HFFc6 (cell line): ENCODE measurements around the gene PHF21B. TPM values are rescaled to one million over a fixed set of nuclear protein-coding genes. Genes with fewer than 3 reads are reported as not detected.

Experiments used
- DNase-seq: peaks from one replicate; pipeline ENCODE4 v3.0.0-alpha.2; 2018
- H3K27ac Mint-ChIP-seq: 2 replicates; pipeline ENCODE4 v1.8.0; 2020; ENCODE audit warnings: mild to moderate bottlenecking, mixed read lengths
- H3K27me3 Mint-ChIP-seq: 2 replicates; pipeline ENCODE4 v1.8.0; 2021; ENCODE audit warnings: mild to moderate bottlenecking, moderate library complexity, mixed read lengths; ENCODE audit not compliant: insufficient read depth
- H3K36me3 Mint-ChIP-seq: 2 replicates; pipeline ENCODE4 v1.8.0; 2021; ENCODE audit warnings: low read depth, mixed read lengths
- H3K4me1 Mint-ChIP-seq: 2 replicates; pipeline ENCODE4 v1.8.0; 2020; ENCODE audit warnings: low read depth, mixed read lengths
- H3K4me3 Mint-ChIP-seq: 2 replicates; pipeline ENCODE4 v1.8.0; 2020; ENCODE audit warnings: mild to moderate bottlenecking, moderate library complexity, mixed read lengths
- H3K9me3 Mint-ChIP-seq: 2 replicates; pipeline ENCODE4 v1.8.0; 2020; ENCODE audit warnings: mild to moderate bottlenecking, mixed read lengths
- total RNA-seq, 6 experiments: library from RNA; stranded (reverse); fragmentation: NEBNext Ultra II Directional; extraction: Animal tissue kit (Norgen Biotek cat#: 25700); gene quantifications; 2 replicates in 1 of 6; 3 replicates in 5 of 6; pipeline ENCODE4 v1.2.3, GENCODE V29; 2021
- TF ChIP-seq, protein P1 (sequence below): fragments of 200-600 bp; sonication (generic); IDR thresholded peaks from 2 replicates; pipeline ENCODE4 v1.5.0; 2021; ENCODE audit warnings: antibody characterized with exemption, mild to moderate bottlenecking

PHF21B gene
- total RNA-seq, 6 experiments from 2014 or later: not detected

DNA sequence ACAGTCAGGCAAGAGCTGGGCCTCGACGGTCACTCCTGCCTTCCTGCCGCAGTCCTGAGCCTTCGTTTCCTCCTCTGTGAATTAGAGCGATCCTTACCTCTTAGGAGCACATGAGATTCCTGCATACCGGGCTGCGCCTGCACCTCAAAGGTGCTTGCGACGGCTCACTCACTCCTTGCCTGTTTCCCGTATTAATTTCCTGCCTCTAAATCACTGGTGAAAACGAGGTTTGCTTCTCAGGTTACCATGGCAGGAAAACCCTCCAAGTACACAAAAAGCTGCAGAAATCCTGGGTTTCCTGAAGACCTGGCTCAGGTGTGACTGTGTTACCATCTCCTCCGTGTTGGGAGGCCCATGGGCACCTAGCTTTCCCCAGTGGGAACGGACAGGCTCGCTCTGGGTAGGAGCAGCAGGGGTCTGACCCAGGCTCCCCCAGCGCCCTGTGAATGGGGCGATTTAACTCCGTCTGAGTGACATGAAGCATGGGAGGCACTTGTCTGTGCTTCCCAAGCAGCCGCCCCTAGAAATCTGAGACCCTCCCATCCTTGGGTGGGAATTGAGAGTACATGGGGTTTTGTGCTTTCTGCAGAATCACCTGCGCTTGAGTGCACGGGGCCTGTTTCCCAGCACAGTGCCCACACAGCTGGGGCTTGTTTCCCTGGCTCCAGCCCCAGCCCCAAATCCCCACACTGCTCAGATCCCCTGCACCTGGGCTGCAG is 64.8 kb downstream of the PHF21B start:
- H3K9me3 Mint-ChIP-seq: no peaks in the 10 kb centered on the region
- H3K4me3 Mint-ChIP-seq: no peak overlapping the region
- no peaks in the 10 kb centered on the region for H3K36me3 Mint-ChIP-seq
- no peak overlapping the region for H3K27ac Mint-ChIP-seq
- no peaks in the 10 kb centered on the region for H3K4me1 Mint-ChIP-seq
- DNase-seq: no peak
- H3K27me3 Mint-ChIP-seq: peaks cover 26% of the 10 kb centered on the region
- TF ChIP-seq, protein P1, sequence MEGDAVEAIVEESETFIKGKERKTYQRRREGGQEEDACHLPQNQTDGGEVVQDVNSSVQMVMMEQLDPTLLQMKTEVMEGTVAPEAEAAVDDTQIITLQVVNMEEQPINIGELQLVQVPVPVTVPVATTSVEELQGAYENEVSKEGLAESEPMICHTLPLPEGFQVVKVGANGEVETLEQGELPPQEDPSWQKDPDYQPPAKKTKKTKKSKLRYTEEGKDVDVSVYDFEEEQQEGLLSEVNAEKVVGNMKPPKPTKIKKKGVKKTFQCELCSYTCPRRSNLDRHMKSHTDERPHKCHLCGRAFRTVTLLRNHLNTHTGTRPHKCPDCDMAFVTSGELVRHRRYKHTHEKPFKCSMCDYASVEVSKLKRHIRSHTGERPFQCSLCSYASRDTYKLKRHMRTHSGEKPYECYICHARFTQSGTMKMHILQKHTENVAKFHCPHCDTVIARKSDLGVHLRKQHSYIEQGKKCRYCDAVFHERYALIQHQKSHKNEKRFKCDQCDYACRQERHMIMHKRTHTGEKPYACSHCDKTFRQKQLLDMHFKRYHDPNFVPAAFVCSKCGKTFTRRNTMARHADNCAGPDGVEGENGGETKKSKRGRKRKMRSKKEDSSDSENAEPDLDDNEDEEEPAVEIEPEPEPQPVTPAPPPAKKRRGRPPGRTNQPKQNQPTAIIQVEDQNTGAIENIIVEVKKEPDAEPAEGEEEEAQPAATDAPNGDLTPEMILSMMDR: no peak

- Mint-ChIP-seq H3K36me3 (no peaks in the 10 kb centered on the region), H3K27ac (no peak overlapping the region), H3K27me3 (peaks cover 26% of the 10 kb centered on the region), H3K4me1 (no peaks in the 10 kb centered on the region), H3K9me3 (no peaks in the 10 kb centered on the region), H3K4me3 (no peak overlapping the region)
- DNase-seq: no peak
- TF ChIP-seq, protein P1: no peak
These were observed 66.0 kb downstream of the PHF21B start for GRCh38 chr22:44943701-44944324.

- H3K27ac Mint-ChIP-seq: no peak overlapping the region
- no peak overlapping the region for H3K4me3 Mint-ChIP-seq
- no peaks in the 10 kb centered on the region for H3K4me1 Mint-ChIP-seq
- no peaks in the 10 kb centered on the region for H3K9me3 Mint-ChIP-seq
- TF ChIP-seq, protein P1: no peak
- H3K36me3 Mint-ChIP-seq: no peaks in the 10 kb centered on the region
- H3K27me3 Mint-ChIP-seq: peaks cover 26% of the 10 kb centered on the region
- no peak for DNase-seq
These were observed 66.7 kb downstream of the PHF21B start for GRCh38 chr22:44942979-44943700.

GRCh38 chr22:44942056-44942455 is 67.7 kb downstream of the PHF21B start:
- Mint-ChIP-seq H3K36me3 (no peaks in the 10 kb centered on the region), H3K4me1 (no peaks in the 10 kb centered on the region), H3K4me3 (no peak overlapping the region), H3K9me3 (no peaks in the 10 kb centered on the region), H3K27ac (no peak overlapping the region), H3K27me3 (peaks cover 23% of the 10 kb centered on the region)
- TF ChIP-seq, protein P1: no peak
- no peak for DNase-seq

GRCh38 chr22:44941207-44941606 is 68.6 kb downstream of the PHF21B start:
- no peaks in the 10 kb centered on the region for H3K36me3 Mint-ChIP-seq

More at GRCh38 chr22:44941207-44941606, 68.6 kb downstream of the PHF21B start:
- DNase-seq: no peak
- peaks cover 21% of the 10 kb centered on the region for H3K27me3 Mint-ChIP-seq
- H3K27ac Mint-ChIP-seq: no peak overlapping the region
- H3K4me1 Mint-ChIP-seq: no peaks in the 10 kb centered on the region
- no peak overlapping the region for H3K4me3 Mint-ChIP-seq
- TF ChIP-seq, protein P1: no peak
- no peaks in the 10 kb centered on the region for H3K9me3 Mint-ChIP-seq
